ENCODE measurements around the gene PIGU.

Gene PIGU

DNA sequence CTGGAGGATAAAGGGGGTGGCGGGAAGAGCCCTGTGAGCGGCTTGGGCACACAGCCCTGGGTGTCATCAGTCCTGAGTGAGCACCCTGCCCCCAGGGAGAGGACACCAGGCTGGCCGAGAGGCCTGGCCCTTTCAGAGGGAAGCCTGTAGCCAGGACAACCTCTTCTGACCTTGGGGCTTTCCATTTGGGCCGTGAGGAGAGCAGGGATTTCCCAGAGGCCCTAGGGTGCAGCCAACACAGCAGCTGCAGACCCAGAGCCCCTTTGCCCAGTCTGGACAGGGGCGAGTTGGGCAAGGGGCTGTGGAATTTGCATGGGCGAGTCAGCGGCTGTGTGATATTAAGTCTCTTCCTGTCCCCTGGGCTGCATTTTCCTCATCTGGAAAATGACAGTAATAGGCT lies 112.1 kb downstream of the PIGU start:
- in situ Hi-C loops (cut with MboI; ENCODE audit: low sequenced_read_pairs, unreplicated experiment), result no loop called here
- DNase-seq (ENCODE audit: low spot score), result no peak
- TF ChIP-seq, protein P1, sequence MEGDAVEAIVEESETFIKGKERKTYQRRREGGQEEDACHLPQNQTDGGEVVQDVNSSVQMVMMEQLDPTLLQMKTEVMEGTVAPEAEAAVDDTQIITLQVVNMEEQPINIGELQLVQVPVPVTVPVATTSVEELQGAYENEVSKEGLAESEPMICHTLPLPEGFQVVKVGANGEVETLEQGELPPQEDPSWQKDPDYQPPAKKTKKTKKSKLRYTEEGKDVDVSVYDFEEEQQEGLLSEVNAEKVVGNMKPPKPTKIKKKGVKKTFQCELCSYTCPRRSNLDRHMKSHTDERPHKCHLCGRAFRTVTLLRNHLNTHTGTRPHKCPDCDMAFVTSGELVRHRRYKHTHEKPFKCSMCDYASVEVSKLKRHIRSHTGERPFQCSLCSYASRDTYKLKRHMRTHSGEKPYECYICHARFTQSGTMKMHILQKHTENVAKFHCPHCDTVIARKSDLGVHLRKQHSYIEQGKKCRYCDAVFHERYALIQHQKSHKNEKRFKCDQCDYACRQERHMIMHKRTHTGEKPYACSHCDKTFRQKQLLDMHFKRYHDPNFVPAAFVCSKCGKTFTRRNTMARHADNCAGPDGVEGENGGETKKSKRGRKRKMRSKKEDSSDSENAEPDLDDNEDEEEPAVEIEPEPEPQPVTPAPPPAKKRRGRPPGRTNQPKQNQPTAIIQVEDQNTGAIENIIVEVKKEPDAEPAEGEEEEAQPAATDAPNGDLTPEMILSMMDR (IDR thresholded peaks at IDR 0.05; ENCODE audit: borderline replicate concordance, control extremely low read depth, extremely low read depth, insufficient read depth, missing control alignments), result no peak

DNA sequence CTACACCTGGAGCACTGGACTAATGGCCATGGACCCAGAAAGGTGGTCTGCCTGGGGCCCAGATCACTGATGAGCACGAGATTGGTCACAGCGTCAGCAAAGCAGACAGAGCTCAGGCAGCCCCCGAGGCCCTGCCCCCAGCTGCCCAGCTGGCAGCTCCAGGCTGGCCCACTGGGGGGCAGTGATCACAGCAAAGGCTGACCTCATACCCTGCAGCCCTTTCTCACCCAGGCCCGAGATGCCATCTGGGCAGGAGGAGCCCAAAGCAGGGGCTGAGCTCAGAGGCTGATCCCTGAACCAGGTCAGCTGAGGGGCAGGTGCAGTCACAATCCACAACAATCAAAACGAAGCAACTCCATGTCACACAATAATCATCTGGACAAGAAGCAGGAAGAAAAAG lies 114.3 kb downstream of the PIGU start:
- DNase-seq (ENCODE audit: low spot score), result no peak
- in situ Hi-C loops (cut with MboI; ENCODE audit: low sequenced_read_pairs, unreplicated experiment), result no loop called here

DNA sequence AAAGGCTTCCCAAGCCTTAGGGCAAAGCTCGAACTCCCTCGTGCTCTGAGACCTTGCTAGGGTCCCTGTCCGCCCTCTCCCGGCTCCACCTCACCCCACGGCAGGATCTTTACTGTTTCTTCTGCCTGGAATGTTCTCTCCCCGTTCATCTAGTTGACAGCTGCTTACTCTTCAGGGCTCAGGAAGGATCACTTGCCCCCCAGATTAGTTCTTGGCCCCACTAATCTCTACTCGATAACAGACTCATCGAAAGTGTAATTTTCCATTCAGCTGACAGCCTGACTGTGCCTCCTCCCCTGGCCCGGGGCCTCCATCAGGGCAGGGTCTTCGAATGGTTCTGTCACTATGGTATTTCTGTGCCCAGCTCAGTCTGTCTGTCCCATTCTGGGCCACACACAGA lies 115.2 kb downstream of the PIGU start:
- no peak for DNase-seq (ENCODE audit: low spot score)
- TF ChIP-seq, protein P1 (IDR thresholded peaks at IDR 0.05; ENCODE audit: borderline replicate concordance, control extremely low read depth, extremely low read depth, insufficient read depth, missing control alignments), result no peak
- in situ Hi-C loops (cut with MboI; ENCODE audit: low sequenced_read_pairs, unreplicated experiment), result no loop called here

More for the DNA sequence above, 114.3 kb downstream of the PIGU start:
- TF ChIP-seq, protein P1 (IDR thresholded peaks at IDR 0.05; ENCODE audit: borderline replicate concordance, control extremely low read depth, extremely low read depth, insufficient read depth, missing control alignments), result no peak

DNA sequence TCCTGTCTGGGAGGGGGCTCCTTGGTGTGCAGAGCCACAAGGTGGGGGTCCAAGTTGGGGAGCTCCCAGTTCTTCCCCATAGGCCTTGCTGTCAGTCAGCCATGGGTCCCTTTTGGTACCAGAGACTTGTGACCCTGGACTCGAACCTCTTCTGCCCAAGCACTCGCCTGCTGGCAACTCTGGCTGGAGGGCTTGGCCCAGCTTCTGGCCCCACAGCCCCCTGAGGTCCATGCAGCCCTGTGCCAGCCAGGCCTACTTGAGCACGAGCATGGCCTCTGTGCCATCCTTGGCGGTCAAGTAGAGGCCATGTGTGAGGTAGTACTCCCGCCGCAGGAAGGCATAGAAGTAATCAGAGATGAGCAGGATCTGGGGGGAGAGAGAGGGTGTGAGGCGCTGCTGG lies 116.3 kb downstream of the PIGU start:
- TF ChIP-seq, protein P1 (IDR thresholded peaks at IDR 0.05; ENCODE audit: borderline replicate concordance, control extremely low read depth, extremely low read depth, insufficient read depth, missing control alignments), result no peak
- no peak for DNase-seq (ENCODE audit: low spot score)
- in situ Hi-C loops (cut with MboI; ENCODE audit: low sequenced_read_pairs, unreplicated experiment), result no loop called here

DNA sequence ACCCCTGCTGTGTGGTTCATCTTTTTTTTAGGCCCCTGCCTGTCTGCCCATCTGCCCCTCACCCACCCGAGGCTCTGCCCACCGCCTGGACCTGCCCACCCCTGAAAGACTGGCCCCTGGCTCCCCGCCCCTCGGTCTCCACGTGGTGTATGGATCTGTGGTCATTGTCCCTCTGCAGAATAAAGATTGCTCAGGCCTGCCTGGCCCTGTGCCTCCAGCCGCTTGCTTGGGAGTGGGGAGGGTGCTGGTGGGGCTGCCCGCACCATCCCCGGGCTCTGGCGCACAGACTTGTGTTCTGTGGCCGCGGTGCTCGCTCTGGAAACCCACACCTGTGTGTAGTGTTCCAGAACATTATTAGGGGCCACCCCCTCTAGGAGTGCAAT lies 116.8 kb downstream of the PIGU start:
- no peak for DNase-seq (ENCODE audit: low spot score)
- TF ChIP-seq, protein P1 (IDR thresholded peaks at IDR 0.05; ENCODE audit: borderline replicate concordance, control extremely low read depth, extremely low read depth, insufficient read depth, missing control alignments), result no peak
- in situ Hi-C loops (cut with MboI; ENCODE audit: low sequenced_read_pairs, unreplicated experiment), result no loop called here

DNA sequence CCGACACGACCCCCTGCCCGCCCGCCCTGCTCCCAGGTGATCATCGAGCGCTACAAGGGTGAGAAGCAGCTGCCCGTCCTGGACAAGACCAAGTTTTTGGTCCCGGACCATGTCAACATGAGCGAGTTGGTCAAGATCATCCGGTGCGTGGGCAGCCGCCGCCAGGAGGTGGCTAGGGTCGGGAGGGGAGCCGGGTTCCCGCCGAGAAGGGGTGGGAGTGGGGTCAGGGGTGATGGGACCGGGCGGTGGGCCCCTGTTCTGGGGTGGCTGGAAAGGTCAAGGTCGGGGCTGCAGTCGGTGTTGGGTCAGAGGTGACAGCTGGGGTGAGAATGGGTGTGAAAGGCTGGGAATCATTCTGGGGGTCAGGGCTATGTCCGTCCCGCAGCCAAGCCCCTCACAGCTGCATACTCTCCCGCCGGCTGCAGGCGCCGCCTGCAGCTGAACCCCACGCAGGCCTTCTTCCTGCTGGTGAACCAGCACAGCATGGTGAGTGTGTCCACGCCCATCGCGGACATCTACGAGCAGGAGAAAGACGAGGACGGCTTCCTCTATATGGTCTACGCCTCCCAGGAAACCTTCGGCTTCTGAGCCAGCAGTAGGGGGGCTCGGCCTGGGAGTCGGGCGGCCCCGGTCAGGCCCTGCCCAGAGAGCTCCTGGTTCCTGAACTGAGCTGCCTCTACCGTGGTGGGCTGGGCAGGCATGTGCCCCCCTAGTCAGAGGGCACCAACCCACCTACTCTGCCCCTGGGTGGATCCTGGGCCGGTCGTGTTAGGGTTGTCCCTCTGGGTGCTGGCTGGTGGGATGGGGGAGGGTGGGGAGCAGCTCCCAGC lies 117.4 kb downstream of the PIGU start:
- TF ChIP-seq, protein P1 (IDR thresholded peaks at IDR 0.05; ENCODE audit: borderline replicate concordance, control extremely low read depth, extremely low read depth, insufficient read depth, missing control alignments), result no peak
- DNase-seq (ENCODE audit: low spot score), result no peak
- in situ Hi-C loops (cut with MboI; ENCODE audit: low sequenced_read_pairs, unreplicated experiment), result loop anchor here (10.0 kb wide), 1 partner anchor 215 kb away; no protein-coding TSS in a partner anchor

Measured in GM13976 (cell line).